VCaP (cell line): ENCODE results near the gene GTF3A.

ENCODE experiments used
- H3K27ac ChIP-seq: fragments of 450-650 bp; 2 replicates; pipeline ENCODE4 v1.5.1; 2017
- CTCF ChIP-seq: fragments of 450-650 bp; conservative IDR thresholded peaks from 2 replicates; pipeline ENCODE4 v1.5.1; 2017; ENCODE audit warnings: mild to moderate bottlenecking, moderate library complexity

Gene GTF3A

DNA sequence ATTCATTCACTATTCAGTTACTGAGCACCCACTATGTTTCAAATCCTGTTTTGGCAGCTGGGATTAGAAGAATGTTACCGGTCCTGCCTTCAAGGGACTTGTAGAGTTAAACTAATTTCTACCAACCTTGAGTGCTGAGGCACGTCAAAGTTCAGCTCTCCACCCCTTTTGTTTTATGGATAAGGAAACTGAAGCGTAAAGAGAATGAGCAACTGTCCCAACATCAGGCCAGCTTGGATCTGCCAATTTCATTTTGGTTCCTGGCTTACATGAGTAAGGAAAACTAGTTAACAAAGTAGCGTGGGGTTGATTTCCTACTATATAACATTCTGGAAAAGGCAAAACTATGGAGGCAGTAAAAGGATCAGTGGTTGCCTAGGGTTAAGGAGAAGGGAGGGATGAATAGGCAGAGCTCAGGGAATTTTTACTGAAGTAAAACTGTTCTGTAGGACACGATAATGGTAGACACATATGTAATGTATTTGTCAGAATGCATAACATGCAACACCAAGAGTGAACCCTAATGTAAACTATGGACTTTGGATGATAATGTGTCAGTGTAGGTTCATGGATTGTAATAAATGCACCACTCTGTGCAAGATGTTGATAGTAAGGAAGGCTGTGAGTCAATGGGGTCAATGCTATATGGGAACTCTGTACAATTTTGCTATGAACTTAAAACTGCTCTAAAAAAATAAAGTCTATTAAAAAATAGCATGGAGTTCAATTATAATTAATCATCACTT is 45.8 kb downstream of the GTF3A start:
- no peak overlapping the region for H3K27ac ChIP-seq
- no peak for TF ChIP-seq CTCF

- no peak for TF ChIP-seq CTCF
- H3K27ac ChIP-seq: no peak overlapping the region
These were observed 48.0 kb downstream of the GTF3A start for GRCh38 chr13:27472441-27472840.

GRCh38 chr13:27472941-27473340 is 48.5 kb downstream of the GTF3A start:
- H3K27ac ChIP-seq: no peak overlapping the region
- TF ChIP-seq CTCF: no peak

GRCh38 chr13:27474751-27475268 is 50.4 kb downstream of the GTF3A start:
- TF ChIP-seq CTCF: no peak
- H3K27ac ChIP-seq: no peak overlapping the region

- no peak for TF ChIP-seq CTCF
- H3K27ac ChIP-seq: peak overlapping the region; percentile 18; the same call in 1 of the 2 replicates
These were observed 52.7 kb downstream of the GTF3A start for GRCh38 chr13:27476943-27477703.

DNA sequence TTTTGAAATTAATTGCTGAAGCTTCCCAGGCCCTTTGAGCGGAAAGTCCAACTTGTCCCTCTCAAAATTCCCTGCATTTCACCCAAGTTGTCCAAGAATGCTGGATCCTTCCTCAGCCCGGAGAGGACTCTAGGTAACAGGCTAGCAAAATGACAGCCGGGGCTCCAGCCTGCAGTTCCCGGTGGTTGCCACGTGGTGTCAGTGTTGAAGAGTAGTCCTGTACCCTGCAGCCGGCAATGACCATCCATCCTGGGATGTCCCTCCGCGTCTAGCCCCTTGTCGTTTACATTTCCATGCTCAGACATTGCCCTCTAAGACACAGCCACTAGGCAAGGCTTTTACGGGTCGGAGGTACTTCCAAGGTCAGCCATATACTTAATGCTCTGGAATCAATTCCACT is 57.3 kb downstream of the GTF3A start:
- no peak overlapping the region for H3K27ac ChIP-seq
- peak; percentile 81 for TF ChIP-seq CTCF

GRCh38 chr13:27482983-27483382 is 58.6 kb downstream of the GTF3A start:
- H3K27ac ChIP-seq: no peak overlapping the region
- no peak for TF ChIP-seq CTCF
